Epithelial cell of esophagus (primary cell): Measurements from ENCODE around the gene GPATCH8.
"Not testable (repeated sequence)": the region's sequence is repeated elsewhere in the genome, so short reads cannot be mapped to it uniquely, and the experiment has no call there.

Source experiments
- DNase-seq: peaks from one replicate; pipeline ENCODE4 v3.0.0; 2010; ENCODE audit warnings: low read depth
- H3K4me3 ChIP-seq: 2 replicates; pipeline ENCODE4 v1.5.1; 2011; ENCODE audit warnings: mild to moderate bottlenecking, low read length, control low read depth
- TF ChIP-seq, protein P1 (sequence below): IDR thresholded peaks from 2 replicates; pipeline ENCODE4 v1.5.1; 2011; ENCODE audit warnings: low read depth, mild to moderate bottlenecking, low read length, control low read depth, inconsistent platforms; ENCODE audit not compliant: insufficient read depth; ENCODE audit errors: missing control alignments

Gene GPATCH8

DNA sequence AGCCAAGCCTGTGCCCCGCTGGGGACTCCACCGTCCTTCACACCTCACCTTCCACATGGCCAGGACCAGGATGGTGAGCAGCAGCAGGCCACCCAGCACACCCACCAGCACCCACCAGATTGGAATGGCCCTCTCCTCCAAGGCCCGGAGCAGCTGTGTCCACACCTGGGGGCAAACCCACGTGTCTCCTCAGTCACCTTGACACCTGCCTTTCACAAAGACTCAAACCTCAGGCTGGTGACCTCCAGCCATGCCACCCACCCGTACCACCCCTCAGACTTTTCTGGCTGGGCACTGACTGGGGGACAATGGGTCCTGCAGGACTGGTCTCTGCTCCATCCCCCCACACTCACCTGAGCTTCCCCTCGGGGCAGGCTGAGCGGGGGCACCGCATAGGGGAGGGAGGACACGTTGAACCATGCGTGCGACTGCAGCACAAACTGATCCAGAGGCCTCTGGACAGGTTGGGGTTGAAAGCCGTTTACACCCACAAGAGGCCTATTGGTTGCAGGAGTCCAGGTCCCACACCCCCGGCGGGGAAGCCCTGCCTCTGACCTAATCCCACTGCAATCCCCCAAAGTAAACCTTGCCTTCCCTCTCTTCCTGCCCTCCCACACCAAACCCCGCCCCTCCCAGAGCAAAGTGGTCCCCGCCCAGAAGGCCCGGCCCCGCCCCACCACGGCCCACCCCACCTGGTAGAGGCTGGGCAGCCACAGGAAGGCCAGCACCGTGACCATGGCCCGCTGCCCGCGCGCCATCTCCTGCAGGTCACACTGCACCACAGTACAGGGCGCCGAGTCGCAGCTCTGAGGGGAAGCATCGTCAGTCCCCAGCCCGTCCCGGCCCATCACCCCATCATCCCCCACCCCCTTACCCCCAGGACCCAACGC, 128.7 kb downstream of the GPATCH8 start:
- H3K4me3 ChIP-seq = no peak overlapping the region
- TF ChIP-seq, protein P1, sequence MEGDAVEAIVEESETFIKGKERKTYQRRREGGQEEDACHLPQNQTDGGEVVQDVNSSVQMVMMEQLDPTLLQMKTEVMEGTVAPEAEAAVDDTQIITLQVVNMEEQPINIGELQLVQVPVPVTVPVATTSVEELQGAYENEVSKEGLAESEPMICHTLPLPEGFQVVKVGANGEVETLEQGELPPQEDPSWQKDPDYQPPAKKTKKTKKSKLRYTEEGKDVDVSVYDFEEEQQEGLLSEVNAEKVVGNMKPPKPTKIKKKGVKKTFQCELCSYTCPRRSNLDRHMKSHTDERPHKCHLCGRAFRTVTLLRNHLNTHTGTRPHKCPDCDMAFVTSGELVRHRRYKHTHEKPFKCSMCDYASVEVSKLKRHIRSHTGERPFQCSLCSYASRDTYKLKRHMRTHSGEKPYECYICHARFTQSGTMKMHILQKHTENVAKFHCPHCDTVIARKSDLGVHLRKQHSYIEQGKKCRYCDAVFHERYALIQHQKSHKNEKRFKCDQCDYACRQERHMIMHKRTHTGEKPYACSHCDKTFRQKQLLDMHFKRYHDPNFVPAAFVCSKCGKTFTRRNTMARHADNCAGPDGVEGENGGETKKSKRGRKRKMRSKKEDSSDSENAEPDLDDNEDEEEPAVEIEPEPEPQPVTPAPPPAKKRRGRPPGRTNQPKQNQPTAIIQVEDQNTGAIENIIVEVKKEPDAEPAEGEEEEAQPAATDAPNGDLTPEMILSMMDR = no peak
- no peak for DNase-seq

DNA sequence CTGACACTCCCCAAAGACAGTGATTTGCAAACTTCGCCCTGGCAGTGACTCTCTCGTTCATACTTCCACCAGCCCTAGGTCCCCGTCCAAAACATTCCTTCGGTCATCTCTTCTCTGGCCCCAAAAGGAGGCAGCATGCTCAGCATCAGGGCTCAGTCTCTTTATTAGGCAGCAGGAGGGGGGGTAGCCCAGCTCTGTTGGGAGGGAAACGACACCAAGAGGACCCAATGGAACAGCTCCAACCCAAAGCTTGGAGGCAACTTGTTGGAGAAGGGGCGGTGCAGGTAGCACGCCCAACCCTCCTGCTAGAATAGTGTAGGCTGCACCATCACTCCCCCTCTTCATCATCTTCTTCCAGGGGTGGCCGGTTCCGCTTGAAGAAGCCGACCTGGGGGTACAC, 131.2 kb downstream of the GPATCH8 start:
- TF ChIP-seq, protein P1 = no peak
- no peak for DNase-seq
- no peak overlapping the region for H3K4me3 ChIP-seq

DNA sequence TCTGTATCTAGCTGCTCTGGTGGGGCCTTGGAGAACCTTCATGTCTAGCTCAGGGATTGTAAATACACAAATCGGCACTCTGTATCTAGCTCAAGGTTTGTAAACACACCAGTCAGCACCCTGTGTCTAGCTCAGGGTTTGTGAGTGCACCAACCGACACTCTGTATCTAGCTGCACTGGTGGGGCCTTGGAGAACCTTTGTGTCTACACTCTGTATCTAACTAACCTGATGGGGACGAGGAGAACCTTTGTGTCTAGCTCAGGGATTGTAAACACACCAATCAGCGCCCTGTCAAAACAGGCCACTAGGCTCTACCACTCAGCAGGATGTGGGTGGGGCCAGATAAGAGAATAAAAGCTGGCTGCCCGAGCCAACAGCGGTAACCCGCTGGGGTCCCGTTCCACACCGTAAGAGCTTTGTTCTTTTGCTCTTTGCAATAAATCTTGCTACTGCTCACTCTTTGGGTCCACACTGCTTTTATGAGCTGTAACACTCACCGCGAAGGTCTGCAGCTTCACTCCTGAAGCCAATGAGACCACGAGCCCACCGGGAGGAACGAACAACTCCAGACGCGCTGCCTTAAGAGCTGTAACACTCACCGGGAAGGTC, 133.7 kb downstream of the GPATCH8 start:
- not testable (repeated sequence) for DNase-seq, H3K4me3 ChIP-seq

DNA sequence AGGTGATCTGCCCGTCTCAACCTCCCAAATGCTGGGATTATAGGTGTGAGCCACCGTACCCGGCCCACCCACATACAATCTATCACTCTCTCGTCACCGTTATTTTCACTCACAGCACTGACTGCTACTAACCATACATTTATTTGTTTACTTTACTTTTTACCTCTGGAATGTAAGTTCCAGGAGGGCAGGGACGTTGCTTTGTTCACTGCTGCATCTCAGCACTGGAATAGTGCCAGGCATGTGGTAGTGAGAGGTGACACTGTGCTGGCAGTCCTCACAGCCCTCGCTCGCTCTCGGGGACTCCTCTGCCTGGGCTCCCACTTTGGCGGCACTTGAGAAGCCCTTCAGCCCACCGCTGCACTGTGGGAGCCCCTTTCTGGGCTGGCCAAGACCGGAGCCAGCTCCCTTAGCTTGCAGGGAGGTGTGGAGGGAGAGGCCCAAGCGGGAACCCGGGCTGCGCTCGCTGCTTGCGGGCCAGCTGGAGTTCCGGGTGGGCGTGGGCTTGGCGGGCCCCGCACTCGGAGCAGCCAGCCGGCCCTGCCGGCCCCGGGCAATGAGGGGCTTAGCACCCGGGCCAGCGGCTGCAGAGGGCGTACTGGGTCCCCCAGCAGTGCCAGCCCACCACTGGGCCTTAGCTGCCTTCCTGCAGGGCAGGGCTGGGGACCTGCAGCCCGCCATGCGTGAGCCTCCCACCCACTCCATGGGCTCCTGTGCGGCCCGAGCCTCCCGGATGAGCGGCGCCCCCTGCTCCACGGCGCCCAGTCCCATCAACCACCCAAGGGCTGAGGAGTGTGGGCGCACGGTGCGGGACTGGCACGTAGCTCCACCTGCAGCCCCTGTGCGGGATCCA, 134.6 kb downstream of the GPATCH8 start:
- not testable (repeated sequence) for DNase-seq, H3K4me3 ChIP-seq

DNA sequence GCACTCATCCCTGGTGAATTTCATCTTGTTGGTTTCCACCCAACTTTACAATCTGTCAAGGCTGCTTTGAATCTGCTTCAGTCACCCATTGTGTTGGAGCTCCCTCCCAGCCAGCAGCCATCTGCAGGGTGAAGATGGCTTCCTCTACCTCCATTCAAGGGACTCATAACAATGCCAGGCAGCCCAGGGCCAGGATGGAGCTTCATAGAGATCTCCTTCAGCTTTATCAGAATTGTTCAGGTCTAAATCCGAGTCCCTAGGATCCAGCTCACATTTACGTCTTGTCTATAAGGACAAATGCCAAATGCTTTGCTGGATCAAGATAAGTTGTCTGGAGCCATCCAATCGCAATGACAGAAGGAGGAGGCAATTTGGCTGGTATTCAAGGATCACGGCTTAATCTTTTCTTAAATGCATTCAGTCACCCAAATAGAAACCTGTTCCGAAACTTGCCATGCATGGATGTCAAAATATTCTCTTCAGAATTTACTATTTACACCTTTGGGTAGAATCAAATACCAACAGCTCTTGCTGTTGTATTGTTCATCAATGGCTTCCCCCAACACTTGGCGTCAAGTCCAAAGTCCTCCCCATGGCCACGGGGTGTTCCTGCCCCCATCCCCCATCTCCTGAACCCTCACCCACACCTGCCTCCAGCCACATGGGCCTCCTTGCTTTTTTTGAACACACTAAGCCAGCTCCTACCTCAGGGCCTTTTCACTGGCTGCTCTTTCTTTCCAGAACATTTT, 135.8 kb downstream of the GPATCH8 start:
- TF ChIP-seq, protein P1 = no peak
- no peak for DNase-seq

GRCh38 chr17:44365051-44365450, 138.2 kb downstream of the GPATCH8 start:
- DNase-seq = not testable (repeated sequence)

More for the DNA sequence above, 135.8 kb downstream of the GPATCH8 start:
- no peak overlapping the region for H3K4me3 ChIP-seq

DNA sequence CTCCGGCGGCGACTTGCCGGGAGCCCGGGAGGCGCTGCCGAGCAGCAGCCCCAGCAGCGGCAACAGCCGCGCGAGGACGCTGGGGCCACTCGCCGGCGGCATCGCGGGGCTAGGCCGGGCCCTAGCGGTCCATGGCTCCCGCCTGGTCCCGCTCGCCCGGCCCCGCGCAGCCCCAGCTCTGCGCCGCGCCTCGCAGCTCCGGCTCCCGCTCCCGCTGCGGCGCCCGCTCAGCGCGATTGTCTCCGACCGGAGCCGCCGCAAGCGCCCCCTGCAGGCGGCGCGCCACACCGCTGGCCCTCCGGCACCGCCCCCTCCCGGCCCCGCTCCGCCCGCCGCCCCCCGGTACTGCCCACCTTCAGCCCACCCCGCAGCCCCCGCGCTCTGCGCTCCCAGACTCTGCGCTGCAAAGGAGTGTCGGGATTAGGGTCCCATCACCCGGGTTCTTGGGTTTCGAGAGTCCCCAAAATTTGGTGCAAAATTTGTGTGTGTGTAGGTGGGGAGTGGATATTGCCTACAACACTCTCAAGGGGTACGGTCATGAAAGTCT, 139.5 kb downstream of the GPATCH8 start, which contains the start of gene FAM171A2:
Gene FAM171A2 (minus strand): TSS at position 241 of the 547 bp plus-strand sequence. CDS start 139 bp downstream, at position 102.
- peak within 1 kb of the TSS; percentile 55 for H3K4me3 ChIP-seq
- TF ChIP-seq, protein P1 = peak; percentile 28
- DNase-seq = peak; percentile 60

More at GRCh38 chr17:44365051-44365450, 138.2 kb downstream of the GPATCH8 start:
- not testable (repeated sequence) for H3K4me3 ChIP-seq
